K562 (cell line): ENCODE results near the gene DLK2. TPM values are rescaled to one million over a fixed set of nuclear protein-coding genes. Genes with fewer than 3 reads are reported as not detected.

Experiments
- ATAC-seq: fragments of 200-7000 bp; cut with Tn5 transposase; 3 replicates; pipeline ENCODE4 v1.9.1; 2020; ENCODE audit warnings: moderate library complexity
- BruUV-seq: library from RNA; stranded (reverse); fragments of 400-500 nt; replicated peaks from 2 replicates; lab custom pipeline; 2021; lab: Mats Ljungman, UMichigan
- CTCF ChIA-PET: fragments of 300-600 bp; formaldehyde crosslinking; extraction: SDS; loops from one replicate; lab custom pipeline; 2021; ENCODE audit warnings: low intra/inter-chr PET ratio; lab: Yijun Ruan, JAX
- POLR2A ChIA-PET: fragments of 300-600, 350-650 bp; sonication (Branson Sonifier 250); formaldehyde crosslinking; extraction: SDS; loops from one replicate; lab custom pipeline; 2021; ENCODE audit warnings: antibody characterized with exemption, inconsistent platforms; lab: Yijun Ruan, JAX
- DNase-seq, 4 experiments: peaks; one replicate each; pipeline versions ENCODE4 v3.0.0 to v3.0.0-alpha.2; 2011 to 2018; ENCODE audit warnings: low spot score in 3 of 4, mixed read lengths in 3 of 4; ENCODE audit errors: extremely low read depth in 1 of 4
- FAIRE-seq: peaks from 2 replicates; lab custom pipeline; 2011; peaks lifted over from hg19 to GRCh38; lab: Jason Lieb, UNC
- H2AFZ ChIP-seq: 2 replicates; pipeline ENCODE4 v1.6.0; 2011; ENCODE audit warnings: low read depth, low read length, control low read depth, inconsistent platforms
- H3K27ac ChIP-seq: fragments of 200-600 bp; 3 replicates; pipeline ENCODE4 v1.8.0; 2011; ENCODE audit warnings: low read depth, mild to moderate bottlenecking, control low read depth, inconsistent platforms, low read length, moderate library complexity, mixed read lengths; ENCODE audit errors: extremely low read depth
- H3K27me3 ChIP-seq, 2 experiments: fragments of 300-600 bp in 1 of 2; 2 replicates in 1 of 2; 3 replicates in 1 of 2; pipeline versions ENCODE4 v1.6.0 to v1.8.0; 2011; ENCODE audit warnings: inconsistent platforms in 2 of 2, low read length in 2 of 2, mild to moderate bottlenecking in 1 of 2, mixed read lengths in 1 of 2, moderate library complexity in 1 of 2; ENCODE audit not compliant: control insufficient read depth in 2 of 2, insufficient read depth in 2 of 2
- H3K36me3 ChIP-seq: fragments of 300-600 bp; 3 replicates; pipeline ENCODE4 v1.8.0; 2011; ENCODE audit warnings: mild to moderate bottlenecking, low read length, inconsistent platforms; ENCODE audit not compliant: control insufficient read depth, insufficient read depth
- H3K4me1 ChIP-seq, 2 experiments: fragments of 200-600 bp in 1 of 2; replicated peaks in 1 of 2; 2 replicates in 1 of 2; 3 replicates in 1 of 2; pipeline versions ENCODE4 v1.5.1 to v1.8.0; 2011; ENCODE audit warnings: inconsistent platforms in 2 of 2, low read length in 2 of 2, mild to moderate bottlenecking in 1 of 2, mixed read lengths in 1 of 2, moderate library complexity in 1 of 2; ENCODE audit not compliant: control insufficient read depth in 2 of 2, insufficient read depth in 2 of 2
- H3K4me2 ChIP-seq: 2 replicates; pipeline ENCODE4 v1.6.1; 2011; ENCODE audit warnings: low read length, control low read depth, inconsistent platforms, mixed read lengths; ENCODE audit not compliant: insufficient read depth
- H3K4me3 ChIP-seq: fragments of 200-600 bp; sonication (generic), shearing (Covaris generic); 2 replicates; pipeline ENCODE4 v1.5.1; 2016; ENCODE audit warnings: control low read depth, inconsistent platforms
- H3K79me2 ChIP-seq: fragments of 200-600 bp; 3 replicates; pipeline ENCODE4 v1.8.0; 2011; ENCODE audit warnings: low read length, inconsistent platforms; ENCODE audit not compliant: control insufficient read depth, insufficient read depth
- H3K9ac ChIP-seq, 2 experiments: 2 replicates each; pipeline versions ENCODE4 v1.6.0 to v1.6.1; 2011; ENCODE audit warnings: low read depth in 2 of 2, low read length in 2 of 2, control low read depth in 1 of 2, inconsistent platforms in 1 of 2, mild to moderate bottlenecking in 1 of 2, mixed read lengths in 1 of 2; ENCODE audit not compliant: insufficient read depth in 1 of 2
- H3K9me1 ChIP-seq: one replicate; pipeline ENCODE4 v1.6.0; 2011; ENCODE audit warnings: inconsistent platforms, mild to moderate bottlenecking, low read length, moderate library complexity; ENCODE audit not compliant: control insufficient read depth, insufficient read depth
- H3K9me3 ChIP-seq: replicated peaks from 2 replicates; pipeline ENCODE4 v1.5.1; 2011; ENCODE audit warnings: low read depth, low read length, inconsistent platforms; ENCODE audit not compliant: control insufficient read depth, insufficient read depth
- H4K20me1 ChIP-seq: replicated peaks from 2 replicates; pipeline ENCODE4 v1.6.1; 2011; ENCODE audit warnings: low read length, inconsistent platforms, mixed read lengths; ENCODE audit not compliant: control insufficient read depth, insufficient read depth
- CBFB ChIP-seq: sonication (generic); formaldehyde crosslinking; IDR thresholded peaks from 2 replicates; pipeline ENCODE4 v1.4.0; 2020; ENCODE audit warnings: mild to moderate bottlenecking, missing genetic modification reagents
- MBD2 ChIP-seq: sonication (generic); IDR thresholded peaks from 2 replicates; pipeline ENCODE4 v1.6.1; 2016; ENCODE audit warnings: low read depth, borderline replicate concordance
- POLR2G ChIP-seq: fragments of 200-400 bp; formaldehyde crosslinking; IDR thresholded peaks from 2 replicates; pipeline ENCODE4 v1.6.1; 2017; ENCODE audit warnings: low read depth, mild to moderate bottlenecking, antibody characterized with exemption, low read length, moderate library complexity
- XRCC4 ChIP-seq: IDR thresholded peaks from one replicate; pipeline ENCODE4 v1.6.1; 2011; ENCODE audit not compliant: insufficient read depth, insufficient read length; ENCODE audit errors: extremely low read depth
- ZNF41 ChIP-seq: fragments of 250-450 bp; sonication (Bioruptor Pico); conservative IDR thresholded peaks from 2 replicates; pipeline ENCODE4 v1.4.0; 2020; ENCODE audit warnings: mild to moderate bottlenecking
- WGBS: fragments of 100-300 bp; shearing (Covaris generic); methylation state at CpG from one replicate; pipeline ENCODE4 v1.1.6; 2016; ENCODE audit warnings: low coverage, mixed read lengths; ENCODE audit not compliant: insufficient coverage; ENCODE audit errors: missing lambda C conversion rate; 5-methylcytosine and 5-hydroxymethylcytosine counted together
- in situ Hi-C: fragments of 300-500 bp; cut with MboI; formaldehyde crosslinking; loops from 4 replicates; pipeline ENCODE4 v1.15.0; 2018; ENCODE audit warnings: inconsistent platforms, mixed read lengths
- intact Hi-C: fragments of 100-400 bp; cut with micrococcal nuclease; formaldehyde crosslinking; loops from 2 replicates; pipeline ENCODE4 v1.14.2; 2022
- polyA plus RNA-seq, 8 experiments: library from polyadenylated mRNA; depleted of rRNA in 4 of 8; stranded (reverse) in 5 of 8; unstranded in 3 of 8; fragments of >200 nt; fragmentation: Nextera tagmentation in 2 of 8; fragmentation: Illumina TruSeq in 1 of 8; extraction: Ambion mirVana in 2 of 8; extraction: Trizol in 1 of 8; gene quantifications; 2 replicates each; pipeline versions ENCODE4 v1.2.1 to v1.2.3, GENCODE V29; 2011 to 2014; ENCODE audit warnings: inconsistent platforms in 1 of 8, missing spikeins in 1 of 8
- total RNA-seq, 7 experiments: library from RNA; depleted of rRNA in 6 of 7; stranded (reverse); fragments of >200 nt in 6 of 7; fragmentation: Illumina TruSeq in 2 of 7; extraction: Trizol in 2 of 7; gene quantifications; 2 replicates each; pipeline versions ENCODE4 v1.2.1 to v1.2.3, GENCODE V29; 2011 to 2021; ENCODE audit warnings: low replicate concordance in 1 of 7
- TF ChIP-seq, protein P1 (sequence below): sonication (generic); formaldehyde crosslinking; IDR thresholded peaks from 2 replicates; pipeline ENCODE4 v1.8.1; 2023; ENCODE audit warnings: mild to moderate bottlenecking, missing genetic modification reagents

DLK2 gene
- total and polyA plus RNA-seq, 9 of the 15 experiments (the other 6 are each of a cell fraction or from before 2014, with no cell fraction given), result 0.11 to 0.53 (median 0.29) TPM; not detected in 3

- Histone ChIP-seq H3K9me1 (no peaks in the 10 kb centered on the region), H3K27ac (no peak overlapping the region), H3K9me3 (no peaks in the 10 kb centered on the region), H3K36me3 (peaks cover 48% of the 10 kb centered on the region; the same call in 1 of the 3 replicates), H3K27me3 (no peaks in the 10 kb centered on the region), H3K4me1 (peaks cover 0 to 6% of the 10 kb centered on the region in 2 experiments; a peak in 1 of 5 replicates), H2AFZ (no peak overlapping the region), H3K9ac (no peak overlapping the region), H3K79me2 (no peaks in the 10 kb centered on the region), H3K4me2 (no peak overlapping the region), H4K20me1 (no peaks in the 10 kb centered on the region), H3K4me3 (no peak overlapping the region)
- intact Hi-C loops, result no loop called here
- POLR2A ChIA-PET, result interaction anchor here (1.4 to 3.3 kb wide), 2 partner anchors 10 to 13 kb away, joined by 4 to 16 read pairs; partner anchors contain the start of gene DLK2
- TF ChIP-seq ZNF41 (CRISPR knock-in tag) (no peak), POLR2G (0 out of 2 replicates have a peak, but pooled peaks have one; percentile 19)
- CTCF ChIA-PET, result no interaction called here
- 86% methylated on average over 15 of the region's 16 CpGs for WGBS
- no TSS peak for BruUV-seq
- ATAC-seq, result no peak
- no peak for DNase-seq
- FAIRE-seq, result no peak
- in situ Hi-C loops, result no loop called here
Measured at GRCh38 chr6:43445576-43445975, 9.8 kb downstream of the DLK2 start.

DNA sequence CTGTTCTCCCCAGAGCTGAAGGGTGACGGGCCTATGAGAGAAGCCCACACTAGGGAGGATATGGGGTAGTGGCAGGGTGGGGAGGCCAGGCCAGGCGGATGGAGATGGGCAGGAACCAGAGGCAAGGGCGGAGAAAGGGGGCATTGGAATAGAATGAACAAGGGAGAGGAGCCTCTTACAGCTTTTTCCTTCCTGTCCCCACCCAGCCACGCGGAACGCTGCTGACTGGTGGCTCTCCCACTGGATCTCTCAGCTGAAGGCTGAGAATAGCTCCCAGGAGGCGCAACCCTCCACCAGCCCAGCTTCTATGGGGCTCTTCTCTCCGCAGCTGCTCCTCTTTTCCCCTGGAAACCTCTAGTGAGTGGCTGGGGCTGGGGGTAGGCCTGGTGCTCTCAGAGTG is 10.8 kb downstream of the DLK2 start:
- peaks cover 40% of the 10 kb centered on the region; the same call in 1 of the 3 replicates for H3K36me3 ChIP-seq
- BruUV-seq, result no TSS peak
- in situ Hi-C loops, result no loop called here
- CTCF ChIA-PET, result no interaction called here
- H3K9me3 ChIP-seq, result no peaks in the 10 kb centered on the region
- H3K27ac ChIP-seq, result no peak overlapping the region
- H3K4me1 ChIP-seq, result peaks cover 0 to 6% of the 10 kb centered on the region in 2 experiments; a peak in 1 of 5 replicates
- TF ChIP-seq CBFB (CRISPR knock-in tag) (no peak), MBD2 (no peak), XRCC4 (no peak)
- TF ChIP-seq, protein P1, sequence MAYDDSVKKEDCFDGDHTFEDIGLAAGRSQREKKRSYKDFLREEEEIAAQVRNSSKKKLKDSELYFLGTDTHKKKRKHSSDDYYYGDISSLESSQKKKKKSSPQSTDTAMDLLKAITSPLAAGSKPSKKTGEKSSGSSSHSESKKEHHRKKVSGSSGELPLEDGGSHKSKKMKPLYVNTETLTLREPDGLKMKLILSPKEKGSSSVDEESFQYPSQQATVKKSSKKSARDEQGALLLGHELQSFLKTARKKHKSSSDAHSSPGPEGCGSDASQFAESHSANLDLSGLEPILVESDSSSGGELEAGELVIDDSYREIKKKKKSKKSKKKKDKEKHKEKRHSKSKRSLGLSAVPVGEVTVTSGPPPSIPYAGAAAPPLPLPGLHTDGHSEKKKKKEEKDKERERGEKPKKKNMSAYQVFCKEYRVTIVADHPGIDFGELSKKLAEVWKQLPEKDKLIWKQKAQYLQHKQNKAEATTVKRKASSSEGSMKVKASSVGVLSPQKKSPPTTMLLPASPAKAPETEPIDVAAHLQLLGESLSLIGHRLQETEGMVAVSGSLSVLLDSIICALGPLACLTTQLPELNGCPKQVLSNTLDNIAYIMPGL (CRISPR knock-in tag), result no peak
- FAIRE-seq, result no peak
- no peak overlapping the region for H2AFZ ChIP-seq
- POLR2A ChIA-PET, result interaction anchor here (2.5 to 3.3 kb wide), 2 partner anchors 9 to 12 kb away, joined by 12 to 16 read pairs; no protein-coding TSS in a partner anchor
- H3K9ac ChIP-seq, result no peak overlapping the region
- no peaks in the 10 kb centered on the region for H3K27me3 ChIP-seq
- intact Hi-C loops, result no loop called here
- no peak overlapping the region for H3K4me3 ChIP-seq
- no peak overlapping the region for H3K4me2 ChIP-seq
- no peak for DNase-seq
- no peak for ATAC-seq
- no peaks in the 10 kb centered on the region for H4K20me1 ChIP-seq
- 90% methylated on average over 8 of the region's 8 CpGs for WGBS
- H3K9me1 ChIP-seq, result no peaks in the 10 kb centered on the region
- H3K79me2 ChIP-seq, result no peaks in the 10 kb centered on the region
